Caco-2 (cell line): ENCODE data around the gene ARHGAP4. TPM values are rescaled to one million over a fixed set of nuclear protein-coding genes. Genes with fewer than 3 reads are reported as not detected.

Source experiments
- BruUV-seq: library from RNA; stranded (reverse); fragments of 400-500 nt; replicated peaks from 2 replicates; lab custom pipeline; 2021; lab: Mats Ljungman, UMichigan
- CTCF ChIA-PET: fragments of 300-600 bp; sonication (Branson Sonifier 250); formaldehyde crosslinking; loops from one replicate; lab custom pipeline; 2022; ENCODE audit warnings: antibody characterized with exemption; lab: Charles Lee
- POLR2A ChIA-PET: fragments of 300-600 bp; sonication (Branson Sonifier 250); formaldehyde crosslinking; loops from one replicate; lab custom pipeline; 2022; ENCODE audit warnings: antibody characterized with exemption; lab: Charles Lee
- DNase-seq, 2 experiments: peaks; one replicate each; pipeline versions ENCODE4 v3.0.0 to v3.0.0-alpha.2; 2020 to 2022
- H3K27me3 ChIP-seq: replicated peaks from 2 replicates; pipeline ENCODE4 v1.6.0; 2011; ENCODE audit warnings: low read length; ENCODE audit not compliant: control insufficient read depth, insufficient read depth
- H3K36me3 ChIP-seq: 2 replicates; pipeline ENCODE4 v1.5.1; 2011; ENCODE audit warnings: low read length; ENCODE audit not compliant: control insufficient read depth, insufficient read depth
- H3K4me1 ChIP-seq: fragments of 250-450 bp; sonication (Bioruptor Pico); 2 replicates; pipeline ENCODE4 v1.5.1; 2020; ENCODE audit warnings: mild to moderate bottlenecking
- H3K4me3 ChIP-seq: 2 replicates; pipeline ENCODE4 v1.5.1; 2011; ENCODE audit warnings: low read depth, mild to moderate bottlenecking, control low read depth, low read length
- H3K9me3 ChIP-seq: fragments of 250-450 bp; sonication (Bioruptor Pico); 2 replicates; pipeline ENCODE4 v1.5.1; 2020; ENCODE audit warnings: mild to moderate bottlenecking, moderate library complexity
- H3K27ac Mint-ChIP-seq: one replicate; pipeline ENCODE4 v1.8.0; 2022; ENCODE audit warnings: mixed read lengths; ENCODE audit not compliant: unreplicated experiment
- H3K27me3 Mint-ChIP-seq: one replicate; pipeline ENCODE4 v1.8.0; 2022; ENCODE audit warnings: mixed read lengths; ENCODE audit not compliant: insufficient read depth, unreplicated experiment
- H3K36me3 Mint-ChIP-seq: one replicate; pipeline ENCODE4 v1.8.0; 2022; ENCODE audit warnings: mild to moderate bottlenecking, mixed read lengths; ENCODE audit not compliant: insufficient read depth, unreplicated experiment
- H3K4me1 Mint-ChIP-seq: one replicate; pipeline ENCODE4 v1.8.0; 2022; ENCODE audit warnings: low read depth, mixed read lengths; ENCODE audit not compliant: unreplicated experiment
- H3K4me3 Mint-ChIP-seq: one replicate; pipeline ENCODE4 v1.8.0; 2022; ENCODE audit warnings: mild to moderate bottlenecking, moderate library complexity, mixed read lengths; ENCODE audit not compliant: unreplicated experiment
- H3K9me3 Mint-ChIP-seq: one replicate; pipeline ENCODE4 v1.8.0; 2022; ENCODE audit warnings: mixed read lengths; ENCODE audit not compliant: unreplicated experiment
- intact Hi-C: fragments of 100-400 bp; cut with micrococcal nuclease; formaldehyde crosslinking; loops from one replicate; pipeline ENCODE4 v1.10.0; 2022; ENCODE audit not compliant: unreplicated experiment
- total RNA-seq: library from RNA; stranded (reverse); gene quantifications from 2 replicates; pipeline ENCODE4 v1.2.3, GENCODE V29; 2022
- TF ChIP-seq, protein P1 (sequence below), 2 experiments: fragments of 200-600 bp in 1 of 2; IDR thresholded peaks; 1 replicate in 1 of 2; 2 replicates in 1 of 2; pipeline versions ENCODE4 v1.5.1 to v1.8.0; 2011 to 2022; ENCODE audit warnings: antibody characterized with exemption in 1 of 2, control low read depth in 1 of 2, inconsistent platforms in 1 of 2, low read depth in 1 of 2, low read length in 1 of 2, mild to moderate bottlenecking in 1 of 2, moderate library complexity in 1 of 2; ENCODE audit not compliant: insufficient read depth in 1 of 2, severe bottlenecking in 1 of 2, unreplicated experiment in 1 of 2

ARHGAP4 gene
- total RNA-seq, 1 experiment from 2014 or later: 15.7 TPM

DNA sequence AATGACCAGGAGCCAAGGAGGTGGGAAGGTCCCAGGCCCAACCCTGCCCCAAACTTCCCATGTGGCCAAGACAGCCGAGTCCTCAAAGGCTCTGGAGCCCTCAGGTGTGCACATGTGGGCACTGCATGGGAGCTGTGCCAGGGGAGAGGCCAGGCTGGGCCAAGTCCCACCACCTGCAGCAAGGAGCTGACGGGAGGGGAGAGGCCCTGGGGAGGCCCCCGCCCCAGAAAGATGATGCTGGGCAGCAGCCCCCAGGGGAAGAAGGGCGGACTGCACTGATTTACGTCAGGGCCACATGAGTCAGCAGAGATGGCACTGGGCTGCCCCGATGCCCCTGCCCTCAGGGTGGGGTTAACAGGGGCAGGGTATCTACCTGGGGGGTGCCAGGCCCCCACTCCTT, 41.5 kb downstream of the ARHGAP4 start:
- peaks cover 14% of the 10 kb centered on the region; the same call in 1 of the 2 replicates for H3K4me1 ChIP-seq
- no peaks in the 10 kb centered on the region for H3K9me3 Mint-ChIP-seq
- no peaks in the 10 kb centered on the region for H3K27me3 ChIP-seq
- H3K27ac Mint-ChIP-seq: no peak overlapping the region
- H3K27me3 Mint-ChIP-seq: no peaks in the 10 kb centered on the region
- DNase-seq: no peak
- H3K9me3 ChIP-seq: no peaks in the 10 kb centered on the region
- intact Hi-C loops: loop anchor here (10.0 kb wide), 1 partner anchor 70 kb away; no protein-coding TSS in a partner anchor
- ChIA-PET POLR2A (no interaction called here), CTCF (no interaction called here)
- no peak overlapping the region for H3K4me3 ChIP-seq
- BruUV-seq: no TSS peak
- no peak overlapping the region for H3K4me3 Mint-ChIP-seq
- no peaks in the 10 kb centered on the region for H3K36me3 Mint-ChIP-seq
- H3K4me1 Mint-ChIP-seq: no peaks in the 10 kb centered on the region
- no peaks in the 10 kb centered on the region for H3K36me3 ChIP-seq
- TF ChIP-seq, protein P1, sequence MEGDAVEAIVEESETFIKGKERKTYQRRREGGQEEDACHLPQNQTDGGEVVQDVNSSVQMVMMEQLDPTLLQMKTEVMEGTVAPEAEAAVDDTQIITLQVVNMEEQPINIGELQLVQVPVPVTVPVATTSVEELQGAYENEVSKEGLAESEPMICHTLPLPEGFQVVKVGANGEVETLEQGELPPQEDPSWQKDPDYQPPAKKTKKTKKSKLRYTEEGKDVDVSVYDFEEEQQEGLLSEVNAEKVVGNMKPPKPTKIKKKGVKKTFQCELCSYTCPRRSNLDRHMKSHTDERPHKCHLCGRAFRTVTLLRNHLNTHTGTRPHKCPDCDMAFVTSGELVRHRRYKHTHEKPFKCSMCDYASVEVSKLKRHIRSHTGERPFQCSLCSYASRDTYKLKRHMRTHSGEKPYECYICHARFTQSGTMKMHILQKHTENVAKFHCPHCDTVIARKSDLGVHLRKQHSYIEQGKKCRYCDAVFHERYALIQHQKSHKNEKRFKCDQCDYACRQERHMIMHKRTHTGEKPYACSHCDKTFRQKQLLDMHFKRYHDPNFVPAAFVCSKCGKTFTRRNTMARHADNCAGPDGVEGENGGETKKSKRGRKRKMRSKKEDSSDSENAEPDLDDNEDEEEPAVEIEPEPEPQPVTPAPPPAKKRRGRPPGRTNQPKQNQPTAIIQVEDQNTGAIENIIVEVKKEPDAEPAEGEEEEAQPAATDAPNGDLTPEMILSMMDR (IDR thresholded peaks at IDR 0.05; ENCODE audit: insufficient read depth in 1 of 2, low read depth in 1 of 2, low read length in 1 of 2, severe bottlenecking in 1 of 2, unreplicated experiment in 1 of 2): no peak

DNA sequence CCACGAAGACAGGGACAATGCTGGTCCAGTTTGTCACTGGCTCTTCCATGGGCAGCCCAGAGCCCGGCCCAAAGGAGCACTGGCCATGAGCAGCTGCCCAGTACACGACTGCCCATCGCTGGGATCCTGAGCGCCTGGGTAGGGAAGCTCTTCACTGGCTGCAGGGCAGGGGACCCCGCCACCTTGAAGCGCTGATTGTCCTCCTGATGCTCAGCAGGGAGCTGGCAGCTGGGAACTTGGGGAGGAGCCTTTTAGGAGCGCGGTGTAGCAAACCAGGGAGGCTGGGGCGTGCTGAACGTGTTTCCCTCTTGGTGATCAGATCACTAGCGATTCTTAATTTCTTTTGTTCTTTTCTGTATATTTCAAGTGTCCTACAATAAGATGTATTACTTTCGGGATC, 41.9 kb downstream of the ARHGAP4 start:
- Histone ChIP-seq H3K9me3 (no peaks in the 10 kb centered on the region), H3K27me3 (no peaks in the 10 kb centered on the region), H3K4me3 (no peak overlapping the region), H3K36me3 (no peaks in the 10 kb centered on the region), H3K4me1 (peaks cover 14% of the 10 kb centered on the region; the same call in 1 of the 2 replicates)
- no peaks in the 10 kb centered on the region for H3K9me3 Mint-ChIP-seq
- no peaks in the 10 kb centered on the region for H3K27me3 Mint-ChIP-seq
- CTCF ChIA-PET: no interaction called here
- H3K4me3 Mint-ChIP-seq: no peak overlapping the region
- intact Hi-C loops: loop anchor here (10.0 kb wide), 1 partner anchor 69 kb away; no protein-coding TSS in a partner anchor
- no peaks in the 10 kb centered on the region for H3K4me1 Mint-ChIP-seq
- H3K27ac Mint-ChIP-seq: no peak overlapping the region
- POLR2A ChIA-PET: no interaction called here
- no peaks in the 10 kb centered on the region for H3K36me3 Mint-ChIP-seq
- TF ChIP-seq, protein P1 (IDR thresholded peaks at IDR 0.05; ENCODE audit: insufficient read depth in 1 of 2, low read depth in 1 of 2, low read length in 1 of 2, severe bottlenecking in 1 of 2, unreplicated experiment in 1 of 2): no peak
- no TSS peak for BruUV-seq
- DNase-seq: no peak

DNA sequence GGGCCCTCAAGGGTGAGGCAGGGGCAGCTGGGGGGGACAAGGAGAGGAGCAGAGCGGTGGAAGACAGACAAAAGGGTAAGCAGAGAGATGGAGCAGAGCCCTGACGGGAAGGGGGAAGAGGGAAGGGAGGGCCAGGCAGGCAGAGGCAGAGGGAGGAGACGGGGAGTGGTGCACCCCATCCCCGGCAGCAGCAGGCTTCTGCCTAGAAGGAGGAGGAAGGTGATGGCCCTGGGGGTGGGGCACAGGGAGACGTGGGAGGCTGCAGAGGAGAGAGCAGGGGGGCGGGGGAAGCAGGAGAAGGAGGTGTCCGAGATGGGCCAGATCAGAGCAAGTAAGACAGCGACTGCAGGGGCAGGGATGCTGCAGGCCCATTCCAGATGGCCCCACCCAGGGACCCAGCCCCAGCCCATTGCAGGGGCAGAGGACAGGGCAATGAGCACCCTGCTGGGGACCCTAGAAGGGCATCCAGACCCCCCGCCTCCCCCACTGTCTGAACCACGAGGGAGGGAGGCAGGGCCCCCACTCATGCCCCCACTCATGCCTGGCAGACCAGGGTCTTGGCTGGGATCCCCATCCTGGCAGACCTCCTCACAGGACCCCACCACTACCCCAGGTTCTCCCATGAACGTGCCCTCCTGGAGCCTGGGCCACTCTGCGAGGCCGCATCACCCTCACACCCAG, 42.8 kb downstream of the ARHGAP4 start:
- Mint-ChIP-seq H3K36me3 (no peaks in the 10 kb centered on the region), H3K4me1 (no peaks in the 10 kb centered on the region), H3K27ac (no peak overlapping the region), H3K9me3 (no peaks in the 10 kb centered on the region), H3K4me3 (no peak overlapping the region), H3K27me3 (no peaks in the 10 kb centered on the region)
- H3K4me1 ChIP-seq: peaks cover 14% of the 10 kb centered on the region; the same call in 1 of the 2 replicates
- CTCF ChIA-PET: no interaction called here
- H3K9me3 ChIP-seq: no peaks in the 10 kb centered on the region
- intact Hi-C loops: loop anchor here (10.0 kb wide), 1 partner anchor 69 kb away; no protein-coding TSS in a partner anchor
- no peak overlapping the region for H3K4me3 ChIP-seq
- POLR2A ChIA-PET: no interaction called here
- BruUV-seq: no TSS peak
- TF ChIP-seq, protein P1 (IDR thresholded peaks at IDR 0.05; ENCODE audit: insufficient read depth in 1 of 2, low read depth in 1 of 2, low read length in 1 of 2, severe bottlenecking in 1 of 2, unreplicated experiment in 1 of 2): no peak
- no peaks in the 10 kb centered on the region for H3K36me3 ChIP-seq
- no peak for DNase-seq
- H3K27me3 ChIP-seq: no peaks in the 10 kb centered on the region
